ENCODE data around the gene CYBRD1.
A peak's percentile ranks its signal among the peaks of the same experiment; 100 is the strongest.
"Not testable (repeated sequence)": the region's sequence is repeated elsewhere in the genome, so short reads cannot be mapped to it uniquely, and the experiment has no call there.

CYBRD1 gene

GRCh38 chr2:171522052-171522787, at the start of gene CYBRD1:
Gene CYBRD1, plus strand, starts transcription at chr2:171522474. Its CDS starts 72 bp downstream, at chr2:171522546.
- DNase-seq = peak; percentile 69 to 79

- no peak for DNase-seq
These were observed 46.3 kb upstream of the CYBRD1 start for GRCh38 chr2:171475979-171476378.

DNA sequence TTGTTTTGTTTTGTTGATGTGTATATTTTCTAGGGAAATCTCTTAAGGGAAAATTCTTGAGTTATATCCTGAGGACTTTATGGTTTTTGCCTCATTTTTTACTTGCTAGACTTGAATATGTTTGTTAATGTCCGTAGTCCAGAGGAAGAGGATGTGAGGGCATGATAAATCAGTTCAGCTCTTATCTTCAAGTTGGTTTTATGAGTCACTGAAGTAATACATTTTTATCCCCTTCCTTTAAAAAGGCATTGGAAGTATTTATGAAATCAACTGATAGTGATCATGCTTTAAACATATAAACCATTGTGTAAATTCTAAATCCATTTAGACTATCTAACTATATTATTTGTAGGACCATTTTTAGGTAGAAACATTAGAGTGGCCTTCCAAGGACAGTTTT, 43.9 kb upstream of the CYBRD1 start:
- DNase-seq = no peak

- DNase-seq = no peak
These were observed 43.0 kb upstream of the CYBRD1 start for GRCh38 chr2:171479154-171479814.

- DNase-seq = no peak
These were observed 41.4 kb upstream of the CYBRD1 start for GRCh38 chr2:171480908-171481307.

- no peak for DNase-seq
These were observed 40.0 kb upstream of the CYBRD1 start for GRCh38 chr2:171482308-171482707.

DNA sequence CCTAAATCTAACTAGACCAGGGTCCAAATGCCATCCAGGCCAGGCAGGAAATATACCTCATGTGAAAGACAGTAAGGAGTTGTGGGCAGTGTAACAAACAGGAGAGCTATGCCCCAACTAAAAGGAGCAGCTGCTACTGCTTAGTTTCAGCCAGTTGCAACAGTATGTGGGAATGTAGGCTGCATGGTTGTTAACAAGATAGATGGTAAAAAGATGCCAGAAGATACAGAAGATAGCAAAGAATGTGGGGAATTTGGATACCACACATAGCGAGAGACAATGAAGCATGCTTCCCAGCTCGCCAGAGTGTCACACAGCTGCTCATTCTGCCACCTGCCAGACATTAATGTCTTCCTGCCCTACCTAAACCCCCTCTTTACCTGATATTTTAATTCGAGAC, 39.4 kb upstream of the CYBRD1 start:
- no peak for DNase-seq

GRCh38 chr2:171483793-171484192, 38.5 kb upstream of the CYBRD1 start:
- no peak for DNase-seq

DNA sequence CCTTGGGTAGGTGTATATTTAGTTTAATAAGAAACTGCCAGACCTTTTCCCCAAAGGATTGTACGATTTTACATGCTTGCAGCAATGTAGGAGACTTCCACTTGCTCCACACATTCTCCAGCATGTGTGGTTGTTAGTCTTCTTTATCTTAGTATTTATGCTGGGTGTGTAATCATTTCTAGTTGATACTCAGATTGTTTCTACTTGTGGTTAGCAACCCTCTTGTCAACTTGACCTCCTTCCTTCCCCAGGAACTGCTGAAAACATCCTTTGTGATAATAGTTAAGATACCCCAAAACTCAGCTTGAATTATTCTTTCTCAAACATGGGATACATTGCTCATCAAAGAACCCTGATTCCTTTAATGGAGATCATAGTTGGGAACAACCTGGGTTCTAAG, 37.2 kb upstream of the CYBRD1 start:
- DNase-seq = no peak

DNA sequence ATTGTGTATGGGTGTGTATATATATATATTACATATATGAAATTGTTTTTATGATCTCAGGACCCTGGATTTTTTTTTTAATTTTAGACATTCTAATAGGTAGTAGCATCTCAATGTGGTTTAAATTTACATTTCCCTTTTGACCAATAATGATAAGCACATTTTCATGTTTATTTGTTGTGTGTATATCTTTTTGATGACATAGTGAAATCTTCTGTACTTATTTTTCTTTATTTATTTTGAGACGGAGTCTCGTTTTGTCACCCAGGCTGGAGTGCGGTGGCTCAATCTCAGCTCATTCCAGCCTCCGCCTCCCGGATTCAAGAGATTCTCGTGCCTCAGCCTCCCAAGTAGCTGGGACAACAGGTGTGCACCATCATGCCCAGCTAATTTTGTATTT, 35.1 kb upstream of the CYBRD1 start:
- no peak for DNase-seq

DNA sequence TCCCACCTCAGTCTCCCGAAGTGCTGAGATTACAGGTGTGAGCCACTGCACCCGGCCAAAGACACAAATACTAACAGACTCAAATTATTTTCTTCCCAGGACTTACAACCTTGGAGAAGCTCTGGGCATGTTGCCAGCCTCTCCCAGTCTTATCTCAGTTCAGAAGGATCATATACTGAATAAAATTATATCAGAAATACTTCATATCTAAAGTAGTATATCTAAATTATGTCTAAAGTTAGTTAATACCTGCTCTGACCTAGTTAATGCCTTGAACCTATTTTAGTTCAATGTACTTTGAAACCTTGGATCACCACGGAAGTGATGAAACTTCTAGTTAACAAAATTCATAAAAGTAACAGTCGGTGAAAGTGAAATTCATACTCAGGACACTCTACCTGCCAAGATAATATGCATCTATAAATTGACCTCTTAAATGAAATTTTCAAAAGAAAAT, 34.4 kb upstream of the CYBRD1 start:
- DNase-seq = no peak

- no peak for DNase-seq
These were observed 31.7 kb upstream of the CYBRD1 start for GRCh38 chr2:171490577-171490976.

GRCh38 chr2:171491292-171491691, 31.0 kb upstream of the CYBRD1 start:
- no peak for DNase-seq

- no peak for DNase-seq
These were observed 29.6 kb upstream of the CYBRD1 start for GRCh38 chr2:171492664-171493063.

DNA sequence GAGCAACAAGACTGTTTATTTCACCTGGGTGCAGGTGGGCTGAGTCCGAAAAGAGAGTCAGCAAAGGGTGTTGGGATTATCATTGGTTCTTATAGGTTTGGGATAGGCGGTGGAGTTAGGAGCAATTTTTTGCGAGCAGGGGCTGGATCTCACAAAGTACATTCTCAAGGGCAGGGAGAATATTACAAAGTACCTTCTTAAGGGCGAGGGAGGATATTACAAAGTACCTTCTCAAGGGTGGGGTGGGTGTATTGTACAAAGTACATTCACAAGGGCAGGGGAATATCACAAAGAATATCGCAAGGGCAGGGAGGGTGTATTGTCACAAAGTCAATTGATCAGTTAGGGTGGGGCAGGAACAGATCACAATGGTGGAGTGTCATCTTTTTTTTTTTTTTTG, 24.6 kb upstream of the CYBRD1 start:
- DNase-seq = not testable (repeated sequence)

DNA sequence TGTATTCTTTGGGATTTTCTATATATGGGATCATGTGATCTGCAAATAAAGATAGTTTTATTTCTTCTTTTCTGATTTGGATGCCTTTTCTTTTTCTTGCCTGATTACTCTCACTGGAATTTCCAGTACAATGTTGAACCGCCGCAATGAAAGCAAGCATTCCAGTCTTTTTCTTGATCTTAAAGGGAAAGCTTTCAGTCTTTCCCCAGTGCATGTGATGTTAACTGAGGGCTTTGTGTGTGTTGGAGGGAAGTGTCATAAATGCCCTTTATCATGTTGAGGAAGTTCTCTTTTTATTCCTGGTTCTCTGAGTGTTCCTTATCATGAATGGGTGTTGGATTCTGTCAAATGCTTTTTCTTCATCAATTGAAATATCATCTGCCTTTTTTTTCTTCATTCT, 16.9 kb upstream of the CYBRD1 start:
- DNase-seq = no peak

GRCh38 chr2:171509945-171510731, 12.1 kb upstream of the CYBRD1 start:
- no peak for DNase-seq

DNA sequence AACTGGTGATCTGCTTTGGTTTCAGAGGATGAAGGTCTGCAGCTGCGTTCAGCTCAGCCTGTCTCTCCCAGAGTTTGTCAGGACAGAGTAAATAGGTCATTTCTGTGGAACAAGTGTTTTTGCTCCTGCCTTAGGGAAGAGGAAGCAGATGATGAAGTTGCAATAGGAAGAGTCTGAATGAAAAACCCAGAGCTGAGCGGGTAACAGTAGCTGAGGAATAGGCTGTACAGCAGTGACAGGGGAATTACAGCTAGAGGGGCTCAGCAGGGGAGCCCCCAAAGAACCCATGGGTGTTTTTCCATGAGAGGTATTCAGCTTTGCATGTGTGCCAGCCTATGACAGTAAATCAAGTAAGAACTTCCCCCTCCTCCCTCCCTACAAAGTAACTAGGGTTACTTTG, 10.3 kb upstream of the CYBRD1 start:
- DNase-seq = no peak

DNA sequence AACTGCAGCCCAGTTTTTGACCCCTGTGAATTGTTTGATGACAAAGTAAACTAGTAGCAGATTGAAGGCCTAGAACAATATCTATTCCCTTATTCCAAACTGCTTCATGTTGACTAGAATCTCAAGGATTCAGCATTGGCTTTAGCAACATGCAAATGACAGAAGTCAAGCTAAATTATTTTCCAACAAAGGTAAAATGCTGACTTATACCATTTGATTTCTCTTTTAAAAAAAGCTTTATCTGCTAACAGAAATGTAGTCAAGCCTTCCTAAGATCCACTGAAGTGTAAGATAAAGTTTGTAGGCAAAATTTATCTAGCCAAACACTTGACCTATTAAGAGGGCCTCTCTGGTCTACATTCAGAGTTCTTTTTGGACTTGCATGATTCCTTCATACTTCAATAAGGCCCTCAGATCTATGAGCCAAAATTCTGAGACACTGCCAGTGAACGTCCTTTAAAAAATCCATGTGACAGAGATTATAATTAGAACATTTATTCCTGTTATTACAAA, 9.5 kb upstream of the CYBRD1 start:
- DNase-seq = no peak

DNA sequence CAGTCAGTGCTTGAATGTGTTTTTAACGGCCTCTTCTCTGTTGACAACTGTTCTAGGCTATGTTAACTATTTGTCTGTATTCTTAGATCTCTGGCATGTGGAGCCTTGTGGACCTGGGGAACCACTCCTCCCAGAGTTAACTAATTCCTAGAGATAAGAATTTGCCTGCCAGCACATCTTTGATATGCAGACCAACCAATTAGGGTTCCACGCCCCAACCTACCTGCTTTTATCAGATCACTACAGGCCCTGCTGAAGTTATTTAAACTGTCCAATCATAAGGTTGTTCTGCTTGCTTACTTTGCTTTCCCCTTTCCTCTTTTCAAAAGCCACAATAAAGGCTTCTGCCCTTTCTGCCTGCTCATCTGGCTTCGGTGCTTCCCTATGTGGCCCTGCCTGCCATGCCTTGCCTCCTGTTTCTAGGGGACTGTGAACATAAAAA, 8.5 kb upstream of the CYBRD1 start:
- DNase-seq = peak; percentile 14 to 20

GRCh38 chr2:171514908-171515582, 7.2 kb upstream of the CYBRD1 start:
- DNase-seq = no peak

DNA sequence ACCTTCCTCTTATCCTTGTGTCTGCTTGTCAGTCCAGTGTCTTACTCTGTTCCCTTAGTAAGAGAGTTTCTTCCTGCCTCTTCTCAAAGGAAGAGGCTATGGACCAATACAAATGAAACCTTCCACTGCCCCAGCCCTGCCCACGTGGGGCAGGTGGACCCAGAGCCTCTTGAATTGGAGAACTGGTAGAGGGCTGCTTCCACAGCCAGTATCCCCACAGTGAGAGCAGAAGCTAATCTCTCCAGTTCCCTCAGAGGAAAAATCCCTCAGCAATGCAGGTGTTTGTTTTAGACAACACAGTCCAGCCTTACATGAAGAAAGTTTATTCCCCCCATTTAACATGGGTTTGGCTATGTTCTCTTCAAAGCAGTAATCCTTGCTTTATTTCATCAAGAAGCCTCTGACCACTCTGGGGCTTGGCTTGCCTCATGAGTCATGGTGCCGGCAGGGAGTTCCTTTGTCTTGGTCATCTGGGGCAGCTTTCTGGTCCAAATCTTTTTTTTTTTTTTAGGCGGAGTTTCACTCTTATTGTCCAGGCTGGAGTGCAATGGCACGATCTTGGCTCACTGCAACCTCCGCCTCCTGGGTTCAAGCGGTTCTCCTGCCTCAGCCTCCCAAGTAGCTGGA, 6.5 kb upstream of the CYBRD1 start:
- DNase-seq = no peak
